ENCODE data around the gene HAVCR1.

HAVCR1 gene

GRCh38 chr5:156981481-156981880, 77.4 kb downstream of the HAVCR1 start:
- no peak for DNase-seq

All from stimulated activated CD4-positive, alpha-beta T cell treated with anti-CD3 and anti-CD28 coated beads, Interleukin-2, amount 100 ng/mL, for 48 hours (primary cell).